GM18870 (cell line): ENCODE data around the gene APPL1.

Source experiments
- ATAC-seq: cut with Tn5 transposase; IDR thresholded peaks from one replicate; pipeline ENCODE4 v1.9.1; 2021; ENCODE audit warnings: moderate library complexity; ENCODE audit not compliant: unreplicated experiment

The APPL1 gene, protein sequence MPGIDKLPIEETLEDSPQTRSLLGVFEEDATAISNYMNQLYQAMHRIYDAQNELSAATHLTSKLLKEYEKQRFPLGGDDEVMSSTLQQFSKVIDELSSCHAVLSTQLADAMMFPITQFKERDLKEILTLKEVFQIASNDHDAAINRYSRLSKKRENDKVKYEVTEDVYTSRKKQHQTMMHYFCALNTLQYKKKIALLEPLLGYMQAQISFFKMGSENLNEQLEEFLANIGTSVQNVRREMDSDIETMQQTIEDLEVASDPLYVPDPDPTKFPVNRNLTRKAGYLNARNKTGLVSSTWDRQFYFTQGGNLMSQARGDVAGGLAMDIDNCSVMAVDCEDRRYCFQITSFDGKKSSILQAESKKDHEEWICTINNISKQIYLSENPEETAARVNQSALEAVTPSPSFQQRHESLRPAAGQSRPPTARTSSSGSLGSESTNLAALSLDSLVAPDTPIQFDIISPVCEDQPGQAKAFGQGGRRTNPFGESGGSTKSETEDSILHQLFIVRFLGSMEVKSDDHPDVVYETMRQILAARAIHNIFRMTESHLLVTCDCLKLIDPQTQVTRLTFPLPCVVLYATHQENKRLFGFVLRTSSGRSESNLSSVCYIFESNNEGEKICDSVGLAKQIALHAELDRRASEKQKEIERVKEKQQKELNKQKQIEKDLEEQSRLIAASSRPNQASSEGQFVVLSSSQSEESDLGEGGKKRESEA

DNA sequence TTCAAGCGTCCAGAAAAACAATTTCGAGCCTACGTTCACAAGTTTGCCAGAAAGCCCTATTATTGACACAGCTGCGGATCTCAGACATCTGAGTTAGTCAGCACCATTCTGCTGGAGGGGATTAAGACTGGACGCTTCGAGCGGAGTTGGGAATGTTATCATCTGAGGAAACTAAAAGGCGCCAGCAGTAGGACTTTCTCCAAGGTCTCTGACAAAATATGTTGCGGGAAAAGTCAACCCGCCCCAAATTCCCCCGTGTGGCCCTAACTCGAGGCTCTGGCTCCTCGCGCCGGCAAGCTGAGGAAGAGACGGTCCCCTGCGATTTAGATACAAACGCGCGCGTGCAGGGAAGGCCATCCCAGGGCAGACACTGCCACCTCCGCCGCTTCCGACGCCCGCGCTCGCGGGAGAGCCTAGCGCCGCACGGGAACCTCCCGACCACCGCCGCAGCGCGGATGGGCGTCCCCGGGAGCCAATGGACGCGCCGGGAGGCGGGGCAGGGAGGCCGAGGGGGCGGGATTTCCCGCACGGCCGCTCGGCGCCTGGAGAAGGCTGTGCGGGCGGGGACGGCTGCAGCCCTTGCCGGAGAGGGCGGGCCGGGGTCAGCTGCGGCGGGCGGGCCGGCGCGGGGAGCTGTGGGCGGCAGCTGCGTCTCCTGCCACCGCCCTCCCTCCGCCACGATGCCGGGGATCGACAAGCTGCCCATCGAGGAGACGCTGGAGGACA, at the start of gene APPL1:
TSS of gene APPL1 (plus strand) at position 526 of the 726 bp plus-strand sequence. CDS start at position 681, 155 bp downstream.
- ATAC-seq = peak; percentile 54

DNA sequence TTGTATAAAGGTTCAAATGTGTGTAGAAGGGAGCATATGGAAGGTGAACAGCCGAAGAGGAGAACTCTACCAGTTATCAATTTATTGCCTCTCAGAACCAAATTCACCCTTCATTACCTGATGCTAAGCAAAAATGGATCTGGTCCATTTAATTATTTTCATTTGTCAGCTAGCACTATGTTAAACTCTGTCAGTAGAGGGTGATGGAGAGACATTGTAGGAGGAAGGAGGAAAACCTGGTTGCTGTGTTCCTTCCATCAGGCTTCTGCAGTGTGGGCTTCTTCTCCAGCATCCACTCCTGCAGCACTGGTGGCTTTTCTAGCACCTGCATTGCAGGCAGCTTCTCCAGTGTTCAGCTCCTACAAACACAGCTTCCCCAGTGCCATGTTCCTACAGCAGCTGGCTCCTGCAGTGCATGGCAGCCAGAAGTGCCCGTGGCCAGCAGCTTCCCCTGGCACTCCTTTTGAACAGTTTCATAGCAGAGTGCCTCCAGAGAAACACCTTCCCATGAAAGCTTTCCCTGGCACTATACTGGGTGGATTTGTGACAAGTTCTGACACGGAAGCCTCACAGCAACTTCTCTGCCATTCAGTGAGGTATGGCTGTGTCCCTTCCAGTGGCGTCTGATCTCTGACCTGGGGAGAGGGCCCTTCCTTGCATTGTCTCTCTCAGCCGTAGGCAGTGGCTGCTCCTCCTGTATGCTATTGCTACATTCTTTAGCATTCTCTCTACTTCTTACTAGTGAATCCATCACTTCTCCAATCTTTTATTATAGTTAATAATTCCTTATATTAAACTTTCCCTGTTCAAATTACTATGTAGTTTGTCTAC, 47.7 kb upstream of the APPL1 start:
- no peak for ATAC-seq

DNA sequence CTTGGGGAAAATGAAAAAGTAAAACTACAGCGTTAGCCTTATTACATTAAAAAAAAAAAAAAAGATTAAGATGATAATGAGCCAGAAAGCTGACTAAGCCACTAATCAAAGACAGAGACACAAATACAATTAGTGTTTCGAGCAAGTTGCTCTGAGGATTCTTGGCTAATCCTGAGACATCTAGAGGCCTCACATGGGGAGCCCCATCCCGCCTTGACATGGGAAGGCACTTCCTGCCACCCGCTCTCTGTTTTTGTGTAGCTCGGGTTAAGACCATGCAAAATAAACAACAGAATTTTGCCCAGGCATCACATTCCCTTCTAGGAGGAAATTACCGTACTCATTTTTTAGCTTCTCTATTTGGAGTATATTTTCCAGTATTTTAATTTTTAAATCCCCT, 43.0 kb upstream of the APPL1 start:
- ATAC-seq = no peak

DNA sequence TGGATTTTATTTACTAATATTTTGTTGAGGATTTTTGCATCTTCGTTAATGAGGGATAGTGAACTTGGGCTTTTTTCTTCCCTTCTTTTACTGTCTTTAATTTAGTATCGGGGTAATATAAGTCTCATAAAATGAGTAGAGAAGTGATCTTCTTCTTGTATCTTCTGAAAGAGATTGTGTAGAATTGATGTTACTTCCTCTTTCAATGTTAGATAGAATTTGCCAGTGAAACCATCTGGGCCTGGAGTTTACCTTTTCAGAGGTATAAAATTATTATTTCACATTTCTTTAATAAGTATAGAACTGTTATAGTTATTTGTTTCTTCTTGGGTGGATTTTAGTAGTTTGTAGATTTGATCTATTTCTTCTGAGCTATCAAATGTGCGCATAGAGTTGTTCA, 35.5 kb upstream of the APPL1 start:
- no peak for ATAC-seq

DNA sequence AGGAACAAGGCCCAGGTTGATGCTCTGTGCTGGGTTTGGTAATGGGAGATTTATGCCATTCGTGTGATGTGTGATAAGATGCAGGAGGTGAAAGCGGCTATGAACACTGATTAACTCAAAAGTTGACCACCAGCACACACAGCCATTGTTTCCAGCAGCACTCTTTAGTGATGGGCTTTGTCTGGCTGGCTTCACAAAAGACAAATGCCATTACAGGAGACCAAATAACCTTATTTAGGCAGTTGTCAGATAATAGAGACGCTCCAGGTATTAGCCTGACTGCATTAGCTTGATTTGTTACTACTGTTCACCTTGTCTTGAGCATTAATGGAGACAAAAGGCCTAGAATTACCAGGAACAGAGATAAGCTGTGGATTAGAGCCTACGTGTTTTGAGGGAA, 32.9 kb upstream of the APPL1 start:
- ATAC-seq = no peak

DNA sequence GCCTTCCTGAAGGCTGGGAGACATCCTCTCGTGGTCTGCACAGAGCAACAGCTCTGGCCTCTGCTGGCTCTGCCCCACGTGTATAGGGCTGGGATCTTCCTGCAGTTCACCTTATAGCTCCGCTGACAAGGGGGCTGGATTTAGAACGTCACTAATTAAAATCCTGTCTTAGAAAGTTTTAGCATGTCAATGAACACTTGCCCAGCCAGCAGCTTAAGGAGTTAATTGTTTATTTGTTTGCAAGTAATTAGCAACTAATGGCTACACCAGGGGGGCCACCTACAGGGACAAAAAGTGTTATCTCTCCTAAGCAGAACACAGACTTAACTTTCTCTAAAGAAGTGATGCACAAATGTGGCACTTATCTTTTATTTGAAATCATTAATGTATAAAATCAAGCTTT, 27.6 kb upstream of the APPL1 start, which contains the start of gene HESX1:
TSS of gene HESX1 (minus strand) at position 84 of the 403 bp plus-strand sequence. CDS start at position 24, 60 bp downstream.
- no peak for ATAC-seq

DNA sequence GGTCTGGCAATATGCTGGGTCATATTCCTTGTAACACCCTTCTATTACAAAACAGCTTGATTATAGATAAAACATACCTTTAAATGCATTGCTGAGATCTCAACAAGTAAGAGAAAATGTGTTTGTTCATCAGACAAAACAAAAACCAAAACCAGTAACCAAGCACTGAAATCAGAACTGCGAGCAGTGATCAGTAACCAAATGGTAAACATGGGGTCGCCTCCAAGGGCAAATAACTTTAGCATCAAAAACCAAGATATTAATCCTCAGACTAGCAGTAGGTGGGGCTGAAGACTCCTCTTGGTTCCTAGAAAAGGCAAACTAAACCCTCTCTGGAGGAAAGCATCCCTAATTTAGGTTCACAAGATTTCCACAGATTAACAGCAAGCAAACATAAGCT, 21.1 kb upstream of the APPL1 start:
- no peak for ATAC-seq

DNA sequence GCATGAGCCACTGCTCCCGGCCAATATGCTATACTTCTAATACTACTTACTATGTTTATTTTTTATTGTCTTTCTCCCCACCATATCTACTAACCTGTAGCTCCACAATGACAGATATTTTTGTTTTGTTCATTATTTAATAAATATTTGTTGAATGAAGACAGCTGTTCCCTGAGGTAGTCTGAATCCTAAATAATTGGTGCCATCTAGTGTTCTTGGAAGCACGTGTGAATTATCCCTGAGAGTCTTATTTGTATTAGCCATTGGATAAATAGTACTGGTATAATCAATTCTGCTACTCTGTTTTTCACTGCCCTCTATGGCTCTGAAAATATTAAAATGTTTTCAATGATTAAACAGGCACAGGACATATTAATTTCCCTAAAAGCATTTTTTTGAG, 5.6 kb upstream of the APPL1 start:
- ATAC-seq = no peak

DNA sequence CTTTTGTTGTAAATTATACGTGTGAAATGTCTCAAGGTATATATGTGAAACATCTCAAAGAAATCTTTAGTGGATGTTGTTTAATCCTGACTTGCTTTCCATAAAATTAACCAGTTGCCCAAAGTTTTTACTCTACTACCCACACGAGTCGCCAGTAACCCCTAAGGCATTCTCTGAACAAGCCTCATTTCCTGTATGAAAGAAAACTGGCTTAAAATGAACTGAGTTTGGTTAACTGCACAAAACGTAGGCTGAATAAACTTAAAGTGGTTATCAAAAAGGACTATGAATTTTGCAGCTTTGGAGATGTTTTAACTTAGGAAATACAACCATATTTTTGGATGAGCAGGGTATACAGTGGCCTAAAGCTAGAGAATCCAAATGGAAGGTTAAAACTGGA, 2.7 kb upstream of the APPL1 start:
- no peak for ATAC-seq

DNA sequence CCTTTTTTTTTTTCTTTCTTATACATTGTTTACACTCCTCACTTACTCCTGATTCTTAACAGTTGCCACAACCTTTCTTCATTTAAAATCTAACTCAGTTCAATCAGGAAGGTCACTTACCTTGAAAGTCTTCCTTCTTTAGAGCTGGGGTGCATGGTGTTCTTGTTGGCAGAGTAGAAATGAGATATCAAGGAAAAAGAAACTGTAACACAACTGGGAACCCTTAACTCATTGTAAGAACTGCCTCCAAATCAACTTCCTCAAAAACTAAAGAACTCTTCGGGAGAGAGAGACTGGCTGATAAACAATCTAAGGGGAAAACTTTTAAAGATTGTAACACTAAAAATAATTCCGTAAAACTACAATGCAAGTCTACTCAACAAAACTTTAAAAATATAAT, 1.4 kb upstream of the APPL1 start:
- ATAC-seq = no peak

DNA sequence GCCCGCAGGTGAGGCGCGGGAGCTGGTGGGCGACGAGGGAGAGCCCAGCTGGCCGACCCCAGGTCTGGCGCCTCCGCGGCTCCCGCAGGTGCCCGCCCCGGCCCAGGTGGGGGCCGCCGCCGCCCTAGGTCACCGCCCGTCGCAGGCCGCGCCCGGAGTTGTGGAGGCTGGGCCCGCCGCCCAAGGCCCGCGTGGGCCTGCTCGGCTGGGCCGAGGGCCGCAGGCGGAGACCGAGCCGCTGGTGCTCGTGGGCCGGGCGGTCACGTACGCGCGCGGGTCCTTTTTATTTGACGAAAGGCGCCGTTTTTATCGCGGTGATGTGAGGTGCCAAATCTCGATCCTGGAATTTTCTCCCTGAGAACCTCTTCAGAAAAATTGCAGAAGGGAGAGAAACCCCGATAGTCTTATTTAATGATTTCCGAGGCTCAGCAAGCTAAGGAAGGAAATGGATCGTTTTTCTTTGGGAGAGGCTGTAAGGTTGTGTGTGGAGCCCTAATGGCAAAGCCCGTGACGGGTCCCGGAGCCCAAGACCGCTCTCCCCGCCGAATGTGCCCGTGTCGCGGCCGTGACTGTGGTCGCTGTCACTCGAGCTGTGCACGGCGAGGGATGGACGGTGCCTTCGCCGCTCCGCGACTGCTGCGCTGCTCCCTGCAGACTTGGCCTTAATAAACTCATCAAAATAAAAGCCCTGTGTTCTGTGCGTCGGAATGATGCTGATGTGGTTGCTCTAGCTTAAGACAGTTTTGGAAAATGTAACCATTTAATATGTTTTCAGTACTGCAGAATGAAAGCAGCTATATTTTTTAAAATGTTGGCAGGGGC, 612 bp downstream of the APPL1 start:
- ATAC-seq = peak; percentile 33

DNA sequence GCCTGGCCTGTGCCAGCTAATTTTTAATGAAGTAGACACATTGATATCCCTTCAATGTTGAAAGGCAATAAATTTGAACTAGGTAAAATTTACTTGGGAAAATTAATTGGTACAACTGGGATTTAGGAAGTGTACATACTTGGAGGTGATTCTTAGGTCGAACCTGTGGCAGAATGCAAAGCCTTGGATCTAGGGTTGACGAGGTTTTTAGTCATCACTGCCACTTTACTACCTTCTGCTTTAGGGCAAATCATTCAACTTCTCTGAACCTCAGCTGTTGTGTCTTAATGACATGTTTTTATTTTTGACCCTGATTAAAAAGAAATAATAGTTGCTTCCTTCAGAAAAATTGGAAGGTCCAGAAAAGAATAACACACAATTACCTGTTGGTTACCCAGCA, 2.5 kb downstream of the APPL1 start:
- no peak for ATAC-seq

DNA sequence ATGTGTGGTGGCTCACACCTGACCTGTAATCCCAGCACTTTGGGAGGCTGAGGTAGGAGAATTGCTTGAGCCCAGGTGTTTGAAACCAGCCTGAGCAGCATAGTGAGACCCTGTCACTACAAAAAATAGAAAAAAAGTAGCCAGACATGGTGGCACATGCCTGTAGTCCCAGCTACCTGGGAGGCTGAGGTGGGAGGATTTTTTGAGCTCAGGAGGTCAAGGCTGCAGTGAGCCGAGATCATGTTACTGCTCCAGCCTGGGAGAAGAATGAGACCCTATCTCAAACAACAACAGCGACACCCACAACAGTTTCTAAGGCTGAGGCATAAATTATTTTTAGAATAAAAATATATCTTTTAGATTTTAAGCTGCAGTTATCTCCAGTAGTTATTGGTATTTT, 6.3 kb downstream of the APPL1 start:
- no peak for ATAC-seq

DNA sequence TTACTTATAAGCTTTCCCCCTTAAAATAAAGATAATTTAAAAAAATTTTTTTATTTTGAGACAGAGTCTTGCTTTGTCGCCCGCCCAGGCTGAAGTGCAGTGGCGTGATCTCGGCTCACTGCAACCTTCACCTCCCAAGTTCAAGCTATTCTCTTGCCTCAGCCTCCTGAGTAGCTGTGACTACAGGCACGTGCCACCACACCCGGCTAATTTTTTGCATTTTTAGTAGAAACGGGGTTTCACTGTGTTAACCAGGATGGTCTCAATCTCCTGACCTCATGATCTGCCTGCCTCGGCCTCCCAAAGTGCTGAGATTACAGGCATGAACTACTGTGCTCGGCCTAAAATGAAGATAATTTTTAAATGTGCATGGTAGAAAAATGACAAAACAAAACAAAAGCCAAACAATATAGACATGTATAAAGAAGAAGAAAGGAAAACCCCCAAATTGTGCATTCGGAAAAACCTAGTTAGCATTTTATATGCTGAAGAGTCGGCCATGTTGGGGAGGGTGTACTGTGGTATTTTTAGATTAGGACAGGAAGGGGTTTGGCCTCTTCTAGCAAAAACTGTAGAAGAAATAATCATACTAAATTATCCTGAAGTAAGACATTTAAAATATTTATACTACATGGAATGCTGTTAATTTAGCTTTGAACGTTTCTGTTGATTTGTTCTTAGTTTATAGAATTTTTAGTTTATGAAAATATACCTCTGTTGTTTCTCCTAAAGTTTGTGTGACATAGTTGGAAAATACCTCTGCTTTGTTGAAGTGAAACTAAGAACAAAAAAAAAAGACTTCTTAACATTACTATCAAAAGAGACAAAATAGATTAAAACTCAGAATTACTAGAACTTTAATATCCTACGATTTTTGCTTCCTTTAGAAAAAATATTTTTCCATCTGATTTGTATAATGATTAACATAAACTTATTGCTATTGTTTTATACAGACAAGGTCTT, 7.4 kb downstream of the APPL1 start:
- ATAC-seq = no peak

DNA sequence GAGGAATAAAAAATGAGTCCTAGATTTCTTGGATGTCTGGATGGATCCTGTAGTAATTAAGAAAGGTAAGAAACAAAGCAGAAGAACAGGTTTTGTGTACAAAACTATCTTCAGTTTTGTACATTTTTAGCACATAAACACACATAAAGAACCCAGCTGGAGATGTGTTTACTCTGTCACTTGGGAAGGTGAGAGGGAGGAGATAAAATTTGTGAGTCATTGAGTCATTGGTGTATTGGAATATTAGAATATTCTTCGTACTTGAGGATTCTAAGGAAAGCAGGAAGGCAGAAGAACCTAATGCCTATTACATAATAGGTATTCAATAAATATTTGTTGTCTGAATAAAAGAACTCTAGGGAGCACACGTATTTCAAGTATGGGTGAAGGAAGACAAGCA, 17.4 kb downstream of the APPL1 start:
- no peak for ATAC-seq

DNA sequence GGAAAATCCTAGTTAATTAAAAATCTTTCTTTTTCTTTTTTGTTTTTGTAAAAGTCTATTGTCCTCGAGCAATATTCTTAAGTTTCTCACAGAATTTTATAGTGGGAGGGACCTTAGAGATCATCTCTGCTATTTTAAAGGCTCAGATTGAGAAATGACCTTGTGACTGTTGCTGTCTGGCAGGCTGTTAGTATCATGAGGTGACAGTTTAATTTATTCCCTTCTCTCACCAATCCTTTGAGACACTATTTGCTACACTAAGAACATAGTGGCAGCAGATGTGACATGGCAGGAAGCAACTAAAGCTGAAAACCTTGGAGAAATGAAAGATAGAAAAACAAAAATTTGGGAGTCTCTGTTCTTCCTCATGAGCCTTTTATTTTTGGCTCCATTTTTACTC, 24.9 kb downstream of the APPL1 start:
- no peak for ATAC-seq

DNA sequence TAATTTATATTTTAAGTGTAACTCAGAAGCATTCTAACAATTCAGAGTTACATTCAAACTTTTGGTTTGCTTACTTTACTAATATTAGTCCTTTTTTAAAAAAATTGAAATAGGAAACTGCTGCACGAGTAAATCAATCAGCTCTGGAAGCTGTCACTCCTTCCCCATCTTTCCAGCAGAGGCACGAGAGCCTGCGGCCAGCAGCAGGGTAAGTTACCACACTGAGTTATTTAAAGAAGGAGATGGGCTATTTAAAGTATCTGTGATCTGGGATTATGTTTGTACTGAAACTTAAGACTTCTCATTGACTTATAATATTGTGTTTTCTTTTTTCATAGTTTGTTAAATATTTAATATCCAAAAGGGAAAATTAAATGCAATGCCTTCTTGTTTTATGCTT, 29.3 kb downstream of the APPL1 start:
- no peak for ATAC-seq

DNA sequence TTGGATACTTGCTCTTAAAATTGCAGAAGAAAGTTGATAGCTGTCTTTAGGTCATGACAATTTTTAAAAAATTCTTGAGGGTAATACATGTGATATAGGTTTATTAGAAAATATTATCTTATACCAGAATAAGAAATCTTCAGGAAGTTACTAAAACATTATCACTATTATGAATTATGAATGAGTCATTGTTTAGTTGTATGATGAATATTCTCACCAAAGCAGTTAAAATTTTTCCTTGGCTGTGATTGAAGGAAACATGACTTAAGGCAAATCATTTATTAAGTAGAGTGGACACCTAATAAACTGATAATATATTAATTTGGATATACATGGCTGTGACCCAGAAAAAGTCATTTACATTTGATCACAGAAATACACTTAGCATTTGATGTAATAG, 30.1 kb downstream of the APPL1 start:
- no peak for ATAC-seq

DNA sequence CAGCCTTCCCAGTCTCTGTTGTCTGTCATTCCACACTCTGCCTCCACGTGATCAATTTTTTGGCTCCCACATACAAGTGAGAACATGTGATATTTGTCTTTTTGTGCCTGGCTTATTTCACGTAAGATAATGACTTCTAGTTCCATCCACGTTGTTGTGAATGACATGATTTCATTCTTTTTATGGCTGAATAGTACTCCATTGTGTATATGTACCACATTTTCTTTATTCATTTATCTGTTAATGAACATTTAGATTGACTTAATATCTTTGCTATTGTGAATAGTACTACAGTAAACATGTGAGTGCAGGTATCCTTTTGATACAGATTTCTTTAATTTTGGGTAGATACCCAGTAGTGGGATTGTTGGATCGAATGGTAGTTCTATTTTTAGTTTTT, 33.6 kb downstream of the APPL1 start:
- no peak for ATAC-seq
